GM23338 (cell line): ENCODE data around the gene TMEM14A. TPM values are rescaled to one million over a fixed set of nuclear protein-coding genes. Genes with fewer than 3 reads are reported as not detected.
"Not testable (repeated sequence)": the region's sequence is repeated elsewhere in the genome, so short reads cannot be mapped to it uniquely, and the experiment has no call there.

Source experiments
- ATAC-seq: fragments of 200-7000 bp; cut with Tn5 transposase; 3 replicates; pipeline ENCODE4 v1.9.1; 2020
- DNase-seq: peaks from one replicate; pipeline ENCODE4 v3.0.0-alpha.2; 2015; ENCODE audit warnings: low spot score
- H2AFZ ChIP-seq: fragments of 200-600 bp; sonication (generic); 2 replicates; pipeline ENCODE4 v1.8.0; 2016; ENCODE audit warnings: antibody characterized with exemption, mild to moderate bottlenecking, moderate library complexity
- H3F3A ChIP-seq: fragments of 200-600 bp; sonication (generic); replicated peaks from 2 replicates; pipeline ENCODE4 v1.8.0; 2017; ENCODE audit warnings: antibody characterized with exemption, mixed run types, low read depth
- H3K27ac ChIP-seq: fragments of 200-600 bp; sonication (generic); 2 replicates; pipeline ENCODE4 v1.6.1; 2016; ENCODE audit warnings: low read depth
- H3K27me3 ChIP-seq: fragments of 200-600 bp; sonication (generic); 2 replicates; pipeline ENCODE4 v1.8.0; 2016; ENCODE audit warnings: mild to moderate bottlenecking, mixed run types, moderate library complexity; ENCODE audit not compliant: insufficient read depth
- H3K36me3 ChIP-seq: fragments of 200-600 bp; sonication (generic); 2 replicates; pipeline ENCODE4 v1.8.0; 2016; ENCODE audit warnings: mild to moderate bottlenecking; ENCODE audit not compliant: insufficient read depth
- H3K4me1 ChIP-seq: fragments of 200-600 bp; sonication (generic); 2 replicates; pipeline ENCODE4 v1.8.0; 2016; ENCODE audit warnings: mild to moderate bottlenecking, moderate library complexity; ENCODE audit not compliant: insufficient read depth
- H3K4me2 ChIP-seq: fragments of 200-600 bp; sonication (generic); 2 replicates; pipeline ENCODE4 v1.7.1; 2017; ENCODE audit warnings: mixed run types
- H3K4me3 ChIP-seq: fragments of 200-600 bp; sonication (generic); 2 replicates; pipeline ENCODE4 v1.6.1; 2016; ENCODE audit warnings: mixed run types
- H3K79me2 ChIP-seq: fragments of 200-600 bp; sonication (generic); replicated peaks from 2 replicates; pipeline ENCODE4 v1.8.0; 2017; ENCODE audit warnings: mild to moderate bottlenecking; ENCODE audit not compliant: insufficient read depth
- H3K9me2 ChIP-seq: fragments of 200-600 bp; sonication (generic); 2 replicates; pipeline ENCODE4 v1.8.0; 2017; ENCODE audit not compliant: insufficient read depth
- H4K20me1 ChIP-seq: fragments of 200-600 bp; sonication (generic); replicated peaks from 2 replicates; pipeline ENCODE4 v1.8.0; 2017; ENCODE audit warnings: mild to moderate bottlenecking; ENCODE audit not compliant: insufficient read depth
- H3K27ac Mint-ChIP-seq: 2 replicates; pipeline ENCODE4 v1.8.0; 2020; ENCODE audit warnings: inconsistent platforms, mild to moderate bottlenecking, moderate library complexity, mixed read lengths
- H3K27me3 Mint-ChIP-seq: 3 replicates; pipeline ENCODE4 v1.8.0; 2022; ENCODE audit warnings: low read depth, mild to moderate bottlenecking, moderate library complexity, mixed read lengths, inconsistent platforms; ENCODE audit not compliant: insufficient read depth, poor library complexity
- H3K36me3 Mint-ChIP-seq: 3 replicates; pipeline ENCODE4 v1.8.0; 2021; ENCODE audit warnings: low read depth, mild to moderate bottlenecking, inconsistent platforms, moderate library complexity, mixed read lengths
- H3K4me1 Mint-ChIP-seq: 3 replicates; pipeline ENCODE4 v1.8.0; 2020; ENCODE audit warnings: mild to moderate bottlenecking, inconsistent platforms, mixed read lengths
- H3K4me3 Mint-ChIP-seq: 3 replicates; pipeline ENCODE4 v1.8.0; 2021; ENCODE audit warnings: moderate library complexity, mild to moderate bottlenecking, inconsistent platforms, mixed read lengths
- H3K9me3 Mint-ChIP-seq: 3 replicates; pipeline ENCODE4 v1.8.0; 2020; ENCODE audit warnings: moderate library complexity, mild to moderate bottlenecking, inconsistent platforms, mixed read lengths
- EZH2phosphoT487 ChIP-seq: fragments of 200-600 bp; sonication (generic); IDR thresholded peaks from one replicate; pipeline ENCODE4 v1.8.1; 2018; ENCODE audit warnings: antibody characterized with exemption; ENCODE audit not compliant: unreplicated experiment
- POLR2AphosphoS5 ChIP-seq: IDR thresholded peaks from 2 replicates; pipeline ENCODE4 v1.6.1; 2016; ENCODE audit warnings: antibody characterized with exemption, low read depth
- REST ChIP-seq: IDR thresholded peaks from one replicate; pipeline ENCODE4 v1.6.1; 2018; ENCODE audit warnings: antibody characterized with exemption; ENCODE audit not compliant: unreplicated experiment
- STAT1 ChIP-seq: IDR thresholded peaks from one replicate; pipeline ENCODE4 v1.6.1; 2016; ENCODE audit warnings: antibody characterized with exemption; ENCODE audit not compliant: unreplicated experiment
- ZNF114 ChIP-seq: fragments of 250-450 bp; sonication (Bioruptor Pico); IDR thresholded peaks from 2 replicates; pipeline ENCODE4 v1.5.0; 2020; ENCODE audit warnings: mild to moderate bottlenecking, moderate library complexity
- ZNF331 ChIP-seq: fragments of 250-450 bp; sonication (Bioruptor Pico); IDR thresholded peaks from 2 replicates; pipeline ENCODE4 v1.5.0; 2020; ENCODE audit warnings: low read depth, mild to moderate bottlenecking, moderate library complexity
- ZNF462 ChIP-seq: fragments of 250-450 bp; sonication (Bioruptor Pico); IDR thresholded peaks from 2 replicates; pipeline ENCODE4 v1.5.0; 2020; ENCODE audit warnings: mild to moderate bottlenecking, moderate library complexity
- polyA plus RNA-seq: library from polyadenylated mRNA; unstranded; fragments of >200 nt; fragmentation: Nextera tagmentation; extraction: Ambion mirVana; gene quantifications from 2 replicates; pipeline ENCODE4 v1.2.1, GENCODE V29; 2016
- total RNA-seq: library from RNA; depleted of rRNA; stranded (reverse); fragments of >200 nt; shearing (Covaris generic); gene quantifications from 2 replicates; pipeline ENCODE4 v1.2.3, GENCODE V29; 2014

The TMEM14A gene
- total and polyA plus RNA-seq, 2 experiments from 2014 or later, result 13.9 to 36.0 TPM

GRCh38 chr6:52712136-52712535 lies 41.2 kb downstream of the TMEM14A start (continued):
- TF ChIP-seq REST, result no peak
- no peak for TF ChIP-seq EZH2phosphoT487

GRCh38 chr6:52714761-52715160 lies 43.8 kb downstream of the TMEM14A start:
- H3K27me3 ChIP-seq, H4K20me1 ChIP-seq, H3K27ac Mint-ChIP-seq, H3K4me1 ChIP-seq, H3K4me2 ChIP-seq, H2AFZ ChIP-seq, H3K27ac ChIP-seq, DNase-seq, ATAC-seq, H3F3A ChIP-seq, H3K4me3 Mint-ChIP-seq, H3K27me3 Mint-ChIP-seq, H3K4me1 Mint-ChIP-seq, H3K79me2 ChIP-seq, H3K36me3 ChIP-seq, H3K36me3 Mint-ChIP-seq, H3K9me3 Mint-ChIP-seq, H3K4me3 ChIP-seq: not testable (repeated sequence)
- peaks cover 19% of the 10 kb centered on the region; the same call in 1 of the 2 replicates for H3K9me2 ChIP-seq

GRCh38 chr6:52718550-52718949 lies 47.6 kb downstream of the TMEM14A start:
- Histone ChIP-seq H3K4me3 (no peak overlapping the region), H3K79me2 (no peaks in the 10 kb centered on the region), H3K27me3 (no peaks in the 10 kb centered on the region), H3K27ac (no peak overlapping the region), H4K20me1 (no peaks in the 10 kb centered on the region), H3K9me2 (peaks cover 17% of the 10 kb centered on the region; the same call in 1 of the 2 replicates), H3F3A (no peaks in the 10 kb centered on the region), H3K36me3 (no peaks in the 10 kb centered on the region), H2AFZ (no peak overlapping the region), H3K4me1 (no peaks in the 10 kb centered on the region), H3K4me2 (no peak overlapping the region)
- ATAC-seq (no peak), DNase-seq (no peak)
- no peaks in the 10 kb centered on the region for H3K27me3 Mint-ChIP-seq
- H3K36me3 Mint-ChIP-seq, result no peaks in the 10 kb centered on the region
- no peaks in the 10 kb centered on the region; the same call in 2 of the 3 replicates for H3K9me3 Mint-ChIP-seq
- H3K4me3 Mint-ChIP-seq, result no peak overlapping the region
- H3K27ac Mint-ChIP-seq, result no peak overlapping the region
- H3K4me1 Mint-ChIP-seq, result no peaks in the 10 kb centered on the region
- TF ChIP-seq ZNF462 (CRISPR knock-in tag) (no peak), REST (no peak), STAT1 (no peak), EZH2phosphoT487 (no peak), ZNF331 (no peak), POLR2AphosphoS5 (no peak), ZNF114 (CRISPR knock-in tag) (no peak)
